ENCODE results near the gene CDC23.

CDC23 gene

DNA sequence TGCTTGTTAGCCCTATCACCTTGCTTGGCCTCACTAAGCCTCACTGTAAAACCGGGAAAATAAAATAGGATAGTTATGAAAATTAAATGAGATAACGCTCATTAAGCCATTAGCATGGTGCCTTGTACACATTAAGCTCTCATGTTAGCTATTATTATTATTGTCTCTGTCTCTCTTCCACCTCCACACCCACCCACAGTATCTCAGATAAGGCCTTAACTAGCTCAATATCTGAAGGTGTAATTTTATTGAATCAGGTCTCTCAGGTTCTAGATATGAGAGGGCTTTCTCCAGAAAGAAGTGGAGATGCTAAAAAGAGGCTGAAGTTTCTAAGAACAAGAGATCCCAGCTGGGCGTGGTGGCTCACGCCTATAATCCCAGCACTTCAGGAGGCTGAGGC is 33.7 kb upstream of the CDC23 start:
- Histone ChIP-seq H3K9ac (ENCODE audit: low read length) (no peak overlapping the region), H3K4ac (ENCODE audit: low read depth, low read length) (no peak overlapping the region), H3K27me3 (ENCODE audit: insufficient read depth, low read length, poor library complexity) (peaks cover 7% of the 10 kb centered on the region), H3K79me1 (ENCODE audit: low read length) (no peaks in the 10 kb centered on the region), H3K4me3 (ENCODE audit: low read length) (no peak overlapping the region), H2BK5ac (ENCODE audit: low read length) (no peak overlapping the region), H3K36me3 (ENCODE audit: control insufficient read depth, insufficient read depth, low read length) (no peaks in the 10 kb centered on the region), H3K18ac (ENCODE audit: low read length) (no peak overlapping the region), H4K8ac (ENCODE audit: low read depth, low read length) (no peak overlapping the region), H3K23ac (ENCODE audit: low read length) (no peak overlapping the region), H2BK15ac (replicated peaks; ENCODE audit: low read depth) (no peak overlapping the region), H2AK5ac (ENCODE audit: low read length) (no peak overlapping the region), H4K5ac (ENCODE audit: low read length) (no peak overlapping the region), H3K27ac (ENCODE audit: low read depth, low read length) (no peak overlapping the region), H3K4me1 (ENCODE audit: control insufficient read depth, low read depth, low read length) (peaks cover 2% of the 10 kb centered on the region), H3K4me2 (ENCODE audit: low read length) (no peak overlapping the region), H3K79me2 (ENCODE audit: control insufficient read depth, insufficient read depth, low read length) (no peaks in the 10 kb centered on the region), H2BK120ac (ENCODE audit: low read depth, low read length) (no peak overlapping the region), H3K56ac (ENCODE audit: low read length) (no peak overlapping the region)
- no CpG with 5 or more reads among the region's 4 CpGs for WGBS (ENCODE audit: extremely low coverage, insufficient coverage, low lambda C conversion rate)
- no peak for DNase-seq

DNA sequence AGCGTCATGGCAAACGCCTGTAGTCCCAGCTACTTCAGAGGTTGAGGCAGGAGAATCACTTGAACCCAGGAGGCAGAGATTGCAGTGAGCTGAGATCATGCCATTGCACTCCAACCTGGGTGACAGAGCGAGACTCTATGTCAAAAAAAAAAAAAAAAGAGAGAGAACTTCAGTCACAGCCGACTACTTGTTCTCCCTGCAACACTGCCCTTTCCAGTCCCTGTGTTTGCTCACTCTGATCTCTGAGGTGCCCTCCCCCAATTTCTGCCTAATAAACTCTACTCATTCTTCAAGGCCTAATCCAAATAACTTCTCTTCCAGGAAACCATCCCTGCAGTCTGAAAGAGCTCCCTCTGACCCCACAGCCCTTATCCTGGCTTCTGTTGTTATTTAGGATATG is 33.2 kb upstream of the CDC23 start:
- H2BK15ac ChIP-seq (replicated peaks; ENCODE audit: low read depth), result no peak overlapping the region
- no peaks in the 10 kb centered on the region for H3K79me1 ChIP-seq (ENCODE audit: low read length)
- H3K56ac ChIP-seq (ENCODE audit: low read length), result no peak overlapping the region
- peaks cover 2% of the 10 kb centered on the region for H3K4me1 ChIP-seq (ENCODE audit: control insufficient read depth, low read depth, low read length)
- H3K4me2 ChIP-seq (ENCODE audit: low read length), result no peak overlapping the region
- H3K79me2 ChIP-seq (ENCODE audit: control insufficient read depth, insufficient read depth, low read length), result no peaks in the 10 kb centered on the region
- H3K36me3 ChIP-seq (ENCODE audit: control insufficient read depth, insufficient read depth, low read length), result no peaks in the 10 kb centered on the region
- H2BK5ac ChIP-seq (ENCODE audit: low read length), result no peak overlapping the region
- no peak overlapping the region for H3K18ac ChIP-seq (ENCODE audit: low read length)
- H3K9ac ChIP-seq (ENCODE audit: low read length), result no peak overlapping the region
- no peak overlapping the region for H4K8ac ChIP-seq (ENCODE audit: low read depth, low read length)
- H3K27ac ChIP-seq (ENCODE audit: low read depth, low read length), result no peak overlapping the region
- no peak overlapping the region for H4K5ac ChIP-seq (ENCODE audit: low read length)
- H3K27me3 ChIP-seq (ENCODE audit: insufficient read depth, low read length, poor library complexity), result peaks cover 7% of the 10 kb centered on the region
- no peak overlapping the region for H3K23ac ChIP-seq (ENCODE audit: low read length)
- no peak overlapping the region for H2AK5ac ChIP-seq (ENCODE audit: low read length)
- no peak overlapping the region for H3K4ac ChIP-seq (ENCODE audit: low read depth, low read length)
- no CpG with 5 or more reads among the region's 4 CpGs for WGBS (ENCODE audit: extremely low coverage, insufficient coverage, low lambda C conversion rate)
- DNase-seq, result no peak
- H2BK120ac ChIP-seq (ENCODE audit: low read depth, low read length), result peak overlapping the region; percentile 14
- H3K4me3 ChIP-seq (ENCODE audit: low read length), result no peak overlapping the region

DNA sequence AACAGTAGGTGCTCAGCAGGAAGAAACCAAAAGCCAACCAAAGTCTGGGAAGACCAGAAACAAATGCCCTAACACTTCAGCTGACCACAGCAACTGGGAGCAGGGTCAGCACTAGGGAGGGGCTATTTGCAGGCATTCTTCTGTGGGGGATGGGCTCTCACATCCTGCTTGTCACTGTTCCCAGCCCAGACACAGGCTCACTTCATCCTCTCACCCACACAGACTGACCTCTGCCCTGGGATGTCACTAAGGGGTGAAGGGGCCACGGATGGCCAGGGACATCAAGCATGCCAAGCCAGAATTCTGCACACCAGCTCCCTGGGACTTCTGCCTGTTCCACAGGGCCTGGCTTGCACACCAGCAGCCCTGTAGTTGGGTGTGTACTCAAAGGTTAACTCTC is 32.6 kb upstream of the CDC23 start:
- Histone ChIP-seq H4K8ac (ENCODE audit: low read depth, low read length) (no peak overlapping the region), H2BK120ac (ENCODE audit: low read depth, low read length) (no peak overlapping the region), H3K79me2 (ENCODE audit: control insufficient read depth, insufficient read depth, low read length) (no peaks in the 10 kb centered on the region), H2AK5ac (ENCODE audit: low read length) (no peak overlapping the region), H3K36me3 (ENCODE audit: control insufficient read depth, insufficient read depth, low read length) (no peaks in the 10 kb centered on the region), H3K9ac (ENCODE audit: low read length) (no peak overlapping the region), H2BK15ac (replicated peaks; ENCODE audit: low read depth) (no peak overlapping the region), H4K5ac (ENCODE audit: low read length) (no peak overlapping the region), H3K4me3 (ENCODE audit: low read length) (no peak overlapping the region), H3K27me3 (ENCODE audit: insufficient read depth, low read length, poor library complexity) (peaks cover 13% of the 10 kb centered on the region), H3K23ac (ENCODE audit: low read length) (no peak overlapping the region), H2BK5ac (ENCODE audit: low read length) (no peak overlapping the region), H3K18ac (ENCODE audit: low read length) (no peak overlapping the region), H3K27ac (ENCODE audit: low read depth, low read length) (no peak overlapping the region), H3K4ac (ENCODE audit: low read depth, low read length) (no peak overlapping the region), H3K4me2 (ENCODE audit: low read length) (no peak overlapping the region), H3K79me1 (ENCODE audit: low read length) (no peaks in the 10 kb centered on the region), H3K4me1 (ENCODE audit: control insufficient read depth, low read depth, low read length) (peaks cover 2% of the 10 kb centered on the region), H3K56ac (ENCODE audit: low read length) (peak overlapping the region; percentile 56)
- no CpG with 5 or more reads among the region's 1 CpG for WGBS (ENCODE audit: extremely low coverage, insufficient coverage, low lambda C conversion rate)
- DNase-seq, result peak; percentile 75

DNA sequence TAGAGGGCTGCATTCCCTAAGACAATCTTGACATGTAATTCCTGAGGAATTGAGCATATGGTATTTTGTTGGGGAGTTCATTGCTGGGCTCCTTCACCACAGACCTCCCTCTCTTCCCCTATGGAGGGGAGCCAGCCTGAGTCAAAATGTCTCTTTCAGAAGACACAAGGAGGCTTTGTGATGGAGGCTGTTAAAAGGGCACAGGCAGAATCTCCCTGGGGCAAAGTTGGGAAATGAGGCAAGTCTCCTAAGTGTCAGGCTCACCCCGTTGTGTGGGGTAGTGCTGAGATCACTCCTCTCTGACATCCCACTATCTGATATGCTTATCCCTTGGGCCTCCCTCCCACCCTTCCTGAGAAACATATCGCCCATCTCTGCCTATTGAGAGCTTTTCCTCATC is 30.7 kb upstream of the CDC23 start:
- peaks cover 21% of the 10 kb centered on the region for H3K27me3 ChIP-seq (ENCODE audit: insufficient read depth, low read length, poor library complexity)
- DNase-seq, result peak; percentile 32

DNA sequence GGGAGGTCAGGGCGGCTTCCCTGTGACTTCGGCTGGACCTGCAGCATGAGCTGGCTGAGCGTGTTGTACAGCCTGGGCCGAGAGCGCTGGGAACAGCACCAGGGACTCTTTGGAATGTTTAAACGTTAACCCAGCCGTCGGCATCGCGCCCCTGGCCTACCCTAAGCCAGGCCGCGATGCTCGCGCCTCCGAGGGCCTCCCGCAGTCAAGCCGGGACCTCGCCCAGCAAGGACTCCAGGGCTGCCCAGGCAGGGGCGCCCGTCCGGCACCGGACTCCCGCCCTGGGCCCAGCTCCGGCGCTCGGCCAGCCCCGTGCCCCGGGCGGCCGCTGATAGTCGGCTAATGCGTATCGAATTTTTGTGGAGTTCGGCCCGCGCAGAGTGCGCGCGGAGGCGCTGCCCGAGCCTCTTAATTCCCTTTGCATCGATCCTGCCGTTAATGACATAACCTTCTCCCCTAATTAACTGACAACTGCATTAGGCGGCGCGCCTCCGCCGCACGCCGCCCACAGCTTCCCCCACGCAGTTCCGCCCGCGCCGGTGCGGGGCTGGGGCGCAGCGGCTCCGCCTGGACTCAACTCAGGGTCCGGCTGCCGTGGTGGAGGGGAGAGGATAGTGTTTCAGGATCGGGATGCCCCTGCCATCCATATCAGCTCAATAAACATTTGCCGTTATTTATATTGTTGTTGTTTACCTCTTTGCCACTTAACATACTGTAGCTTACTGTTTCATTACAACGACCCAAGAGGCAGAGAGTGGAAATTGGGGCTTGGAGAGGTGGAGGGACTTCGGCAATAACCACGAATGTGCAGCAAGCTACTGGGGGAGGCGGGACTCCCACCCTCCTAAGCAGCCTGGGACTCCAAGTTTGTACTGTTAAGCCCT is 28.8 kb upstream of the CDC23 start:
- peaks cover 21% of the 10 kb centered on the region for H3K27me3 ChIP-seq (ENCODE audit: insufficient read depth, low read length, poor library complexity)

More for the DNA sequence above, 30.7 kb upstream of the CDC23 start:
- no peaks in the 10 kb centered on the region for H3K79me2 ChIP-seq (ENCODE audit: control insufficient read depth, insufficient read depth, low read length)
- H3K4me1 ChIP-seq (ENCODE audit: control insufficient read depth, low read depth, low read length), result peaks cover 2% of the 10 kb centered on the region
- no peak overlapping the region for H4K8ac ChIP-seq (ENCODE audit: low read depth, low read length)
- H2BK120ac ChIP-seq (ENCODE audit: low read depth, low read length), result no peak overlapping the region
- WGBS (ENCODE audit: extremely low coverage, insufficient coverage, low lambda C conversion rate), result no CpG with 5 or more reads among the region's 2 CpGs
- H3K4me3 ChIP-seq (ENCODE audit: low read length), result no peak overlapping the region
- no peaks in the 10 kb centered on the region for H3K36me3 ChIP-seq (ENCODE audit: control insufficient read depth, insufficient read depth, low read length)
- H4K5ac ChIP-seq (ENCODE audit: low read length), result no peak overlapping the region
- no peak overlapping the region for H3K4me2 ChIP-seq (ENCODE audit: low read length)
- no peaks in the 10 kb centered on the region for H3K79me1 ChIP-seq (ENCODE audit: low read length)
- no peak overlapping the region for H2BK5ac ChIP-seq (ENCODE audit: low read length)
- no peak overlapping the region for H3K4ac ChIP-seq (ENCODE audit: low read depth, low read length)
- no peak overlapping the region for H3K23ac ChIP-seq (ENCODE audit: low read length)
- no peak overlapping the region for H3K9ac ChIP-seq (ENCODE audit: low read length)
- no peak overlapping the region for H3K18ac ChIP-seq (ENCODE audit: low read length)
- no peak overlapping the region for H2BK15ac ChIP-seq (replicated peaks; ENCODE audit: low read depth)
- no peak overlapping the region for H3K56ac ChIP-seq (ENCODE audit: low read length)
- no peak overlapping the region for H2AK5ac ChIP-seq (ENCODE audit: low read length)
- H3K27ac ChIP-seq (ENCODE audit: low read depth, low read length), result no peak overlapping the region

More for the DNA sequence above, 28.8 kb upstream of the CDC23 start:
- Histone ChIP-seq H3K4ac (ENCODE audit: low read depth, low read length) (no peak overlapping the region), H3K18ac (ENCODE audit: low read length) (no peak overlapping the region), H3K56ac (ENCODE audit: low read length) (peak overlapping the region; percentile 73), H3K4me1 (ENCODE audit: control insufficient read depth, low read depth, low read length) (peaks cover 2% of the 10 kb centered on the region), H3K9ac (ENCODE audit: low read length) (peak overlapping the region; percentile 53), H2AK5ac (ENCODE audit: low read length) (no peak overlapping the region), H3K36me3 (ENCODE audit: control insufficient read depth, insufficient read depth, low read length) (no peaks in the 10 kb centered on the region), H4K5ac (ENCODE audit: low read length) (no peak overlapping the region), H2BK120ac (ENCODE audit: low read depth, low read length) (no peak overlapping the region), H3K4me3 (ENCODE audit: low read length) (peak overlapping the region; percentile 36), H3K79me2 (ENCODE audit: control insufficient read depth, insufficient read depth, low read length) (no peaks in the 10 kb centered on the region), H3K23ac (ENCODE audit: low read length) (peak overlapping the region; percentile 1), H3K27ac (ENCODE audit: low read depth, low read length) (no peak overlapping the region), H2BK5ac (ENCODE audit: low read length) (no peak overlapping the region), H2BK15ac (replicated peaks; ENCODE audit: low read depth) (no peak overlapping the region), H3K79me1 (ENCODE audit: low read length) (no peaks in the 10 kb centered on the region), H3K4me2 (ENCODE audit: low read length) (peak overlapping the region; percentile 73), H4K8ac (ENCODE audit: low read depth, low read length) (no peak overlapping the region)
- DNase-seq, result peak; percentile 43
- no CpG with 5 or more reads among the region's 67 CpGs for WGBS (ENCODE audit: extremely low coverage, insufficient coverage, low lambda C conversion rate)
